Right hindlimb (tissue), 1 donor: ENCODE measurements around the gene RWDD3.

ENCODE experiments used
- DNase-seq: peaks from one replicate; pipeline ENCODE4 v3.0.0-alpha.2; 2018

RWDD3 gene, protein sequence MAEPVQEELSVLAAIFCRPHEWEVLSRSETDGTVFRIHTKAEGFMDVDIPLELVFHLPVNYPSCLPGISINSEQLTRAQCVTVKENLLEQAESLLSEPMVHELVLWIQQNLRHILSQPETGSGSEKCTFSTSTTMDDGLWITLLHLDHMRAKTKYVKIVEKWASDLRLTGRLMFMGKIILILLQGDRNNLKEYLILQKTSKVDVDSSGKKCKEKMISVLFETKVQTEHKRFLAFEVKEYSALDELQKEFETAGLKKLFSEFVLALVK

GRCh38 chr1:95233737-95234500 lies at the start of gene RWDD3:
Gene RWDD3, plus strand, starts transcription at chr1:95234210. Its CDS starts 21 bp downstream, at chr1:95234231.
- peak; percentile 96 for DNase-seq

DNA sequence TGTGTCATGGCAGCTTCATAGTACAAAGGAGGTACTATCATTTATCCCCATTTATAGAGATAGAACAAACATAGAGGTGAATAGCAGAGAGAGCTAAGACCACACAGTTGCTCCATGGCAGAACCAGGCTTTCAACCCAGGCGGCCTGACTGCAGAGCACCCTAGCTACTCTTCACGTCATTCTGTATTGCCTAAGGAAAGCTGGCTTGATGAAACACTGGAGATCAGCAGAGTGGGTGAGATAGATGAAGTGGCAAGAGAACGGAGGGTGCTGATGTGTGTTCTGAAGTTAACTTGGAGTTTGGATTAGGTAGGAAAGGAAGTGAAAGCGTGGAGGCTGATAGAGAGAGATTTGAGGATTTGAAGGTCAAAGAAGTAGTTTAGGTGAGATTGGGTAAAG lies 47.9 kb upstream of the RWDD3 start:
- DNase-seq, result no peak

GRCh38 chr1:95193591-95193990 lies 40.4 kb upstream of the RWDD3 start:
- DNase-seq, result no peak

DNA sequence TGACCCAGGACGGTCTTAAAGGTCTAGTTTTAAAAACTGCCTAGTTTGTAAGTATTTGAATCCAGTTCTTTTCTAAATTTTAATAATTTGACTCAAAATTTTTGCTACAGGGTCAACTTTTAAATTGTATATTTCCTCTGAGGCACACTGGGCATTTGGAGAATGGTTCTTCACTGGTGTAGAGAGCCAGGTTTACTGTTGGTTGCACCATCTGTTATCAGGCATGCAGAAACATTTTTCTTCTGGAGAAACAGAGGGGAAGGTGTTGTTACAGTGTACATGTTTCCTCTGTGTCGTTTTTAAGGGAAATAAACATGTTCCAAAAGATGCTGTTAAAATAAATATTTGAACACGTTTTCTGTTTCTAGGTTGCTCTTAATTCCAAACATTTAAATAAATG lies 39.0 kb upstream of the RWDD3 start:
- no peak for DNase-seq

- DNase-seq, result no peak
Observed at GRCh38 chr1:95196017-95196416, 38.0 kb upstream of the RWDD3 start.

DNA sequence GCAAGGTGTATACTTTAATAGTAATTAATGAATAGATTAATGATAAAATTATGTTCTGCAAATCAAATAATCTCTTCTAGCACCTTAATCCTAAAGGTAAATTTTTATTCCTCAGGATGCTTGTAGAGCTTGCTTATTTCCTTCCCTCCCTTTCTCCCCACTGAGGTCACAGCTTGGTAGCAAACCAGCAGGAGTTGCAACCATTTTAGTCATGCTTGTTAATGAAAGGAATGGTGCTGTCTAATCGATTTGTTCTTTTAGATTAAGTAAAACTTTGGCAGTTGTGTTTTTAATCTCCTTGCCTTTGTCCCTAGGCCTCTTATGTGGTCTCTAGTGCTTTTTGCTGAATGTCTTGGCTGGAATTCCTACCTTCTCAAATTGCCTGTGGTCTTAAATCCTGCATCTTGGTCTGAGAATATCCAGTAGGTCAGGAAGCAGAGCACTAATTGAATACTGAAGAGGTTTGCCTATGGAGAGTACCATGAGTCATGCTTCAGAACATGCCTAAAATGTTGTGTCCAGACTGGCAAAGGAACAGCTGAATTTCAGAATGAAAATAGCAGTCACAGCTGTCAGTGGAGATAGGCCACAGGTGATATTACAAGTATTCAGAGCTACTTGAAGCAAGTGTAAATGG lies 36.3 kb upstream of the RWDD3 start:
- no peak for DNase-seq

DNA sequence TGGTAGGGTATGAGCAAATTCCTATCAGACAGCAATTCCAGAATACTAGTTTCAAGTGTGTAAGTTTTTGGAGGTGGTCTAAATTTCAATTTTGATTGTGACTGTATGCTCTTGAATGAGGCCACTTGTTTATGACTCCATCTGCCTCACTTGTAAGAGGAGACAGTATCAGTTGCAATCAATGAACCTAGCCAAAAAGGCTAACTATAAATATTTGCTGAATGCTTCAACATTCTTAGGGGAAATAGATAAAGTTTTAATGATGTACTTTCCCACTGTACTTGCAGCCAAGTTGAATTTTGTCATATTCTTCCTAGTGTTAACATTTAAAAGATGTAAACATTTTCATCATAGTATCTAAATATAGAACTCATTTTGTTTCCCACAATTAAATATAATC lies 32.1 kb upstream of the RWDD3 start:
- no peak for DNase-seq

GRCh38 chr1:95203908-95204437 lies 30.0 kb upstream of the RWDD3 start:
- DNase-seq, result no peak

GRCh38 chr1:95206514-95206913 lies 27.5 kb upstream of the RWDD3 start:
- DNase-seq, result no peak

DNA sequence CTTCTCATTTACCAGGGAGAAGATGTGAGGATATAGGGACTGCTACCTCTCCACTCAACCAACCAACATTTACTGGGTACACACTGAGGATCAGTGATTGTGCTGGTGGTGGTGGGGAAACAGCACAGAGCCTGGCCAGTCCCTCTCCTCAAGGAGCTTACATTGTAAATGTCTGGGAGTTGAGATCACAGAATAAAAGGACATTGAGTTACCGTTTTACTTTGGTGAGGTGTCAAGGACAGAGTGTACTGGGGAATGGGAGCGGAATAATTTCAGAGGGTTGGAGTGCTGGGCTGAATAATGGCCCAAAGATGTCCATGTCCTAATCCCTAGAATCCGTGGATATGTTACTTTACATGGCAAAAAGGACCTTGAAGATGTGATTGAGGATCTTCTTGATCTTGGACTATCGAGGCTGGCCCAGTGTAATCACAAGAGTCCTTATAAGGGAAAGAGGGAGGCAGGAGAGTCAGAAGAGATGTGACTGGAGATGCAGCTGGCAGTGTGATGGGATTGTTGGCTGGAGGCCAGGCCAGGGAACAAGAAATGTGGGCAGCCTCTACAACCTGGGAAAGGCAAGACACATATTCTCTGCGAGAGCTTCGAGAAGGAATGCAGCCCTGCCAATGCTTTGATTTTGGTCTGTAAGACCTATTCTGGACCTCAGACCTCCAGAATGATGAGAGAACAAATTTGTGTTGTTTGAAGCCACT lies 26.6 kb upstream of the RWDD3 start:
- DNase-seq, result no peak

- no peak for DNase-seq
Observed at GRCh38 chr1:95208876-95209275, 25.1 kb upstream of the RWDD3 start.

- DNase-seq, result no peak
Observed at GRCh38 chr1:95209291-95209690, 24.7 kb upstream of the RWDD3 start.

DNA sequence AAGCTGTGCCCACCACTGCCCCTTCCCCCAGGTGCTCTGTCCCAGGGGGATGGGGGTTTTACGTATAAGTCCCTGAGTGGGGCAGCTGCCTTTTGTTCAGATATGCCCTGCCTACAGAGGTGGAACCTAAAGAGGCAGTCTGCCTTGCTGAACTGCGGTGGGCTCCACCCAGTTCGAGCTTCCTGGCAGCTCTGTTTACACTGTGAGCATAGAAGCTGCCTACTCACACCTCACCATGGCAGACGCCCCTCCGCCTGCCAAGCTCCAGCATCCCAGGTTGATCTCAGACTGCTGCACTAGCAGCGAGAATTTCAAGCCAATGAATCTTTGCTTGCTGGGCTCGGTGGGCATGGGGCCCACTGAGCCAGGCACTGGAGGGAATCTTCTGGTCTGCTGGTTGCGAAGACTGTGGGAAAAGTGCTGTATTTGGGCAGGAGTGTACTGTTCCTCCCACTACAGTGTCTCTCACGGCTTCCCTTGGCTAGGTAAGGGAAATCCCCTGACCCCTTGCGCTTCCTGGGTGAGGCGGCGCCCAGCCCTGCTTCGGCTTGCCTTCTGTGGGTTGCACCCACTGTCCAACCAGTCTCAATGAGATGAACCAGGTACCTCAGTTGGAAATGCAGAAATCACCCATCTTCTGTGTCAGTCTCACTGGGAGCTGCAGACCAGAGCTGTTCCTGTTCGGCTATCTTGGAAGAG lies 17.6 kb upstream of the RWDD3 start:
- no peak for DNase-seq

GRCh38 chr1:95217371-95217770 lies 16.6 kb upstream of the RWDD3 start:
- DNase-seq, result no peak

GRCh38 chr1:95219407-95219806 lies 14.6 kb upstream of the RWDD3 start:
- DNase-seq, result no peak

DNA sequence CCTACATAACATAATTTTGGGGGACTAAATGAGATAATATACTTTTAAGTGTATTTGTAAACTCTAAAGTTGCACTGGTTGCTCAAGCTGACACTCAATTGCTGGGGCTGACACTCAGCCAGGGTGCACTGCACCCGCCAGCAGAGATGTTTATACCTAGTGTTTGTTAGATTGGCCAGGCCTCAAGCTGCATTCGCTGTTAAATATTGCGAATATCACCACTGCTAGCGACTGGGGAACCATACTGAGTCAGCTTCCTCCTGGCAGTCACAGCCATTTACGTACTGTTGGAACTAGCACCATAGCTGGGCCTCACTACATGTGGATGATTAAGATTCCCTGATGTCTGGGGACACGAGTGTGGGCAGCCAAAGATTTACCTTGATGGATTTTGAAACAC lies 12.7 kb upstream of the RWDD3 start:
- no peak for DNase-seq

GRCh38 chr1:95222629-95223028 lies 11.4 kb upstream of the RWDD3 start:
- no peak for DNase-seq

DNA sequence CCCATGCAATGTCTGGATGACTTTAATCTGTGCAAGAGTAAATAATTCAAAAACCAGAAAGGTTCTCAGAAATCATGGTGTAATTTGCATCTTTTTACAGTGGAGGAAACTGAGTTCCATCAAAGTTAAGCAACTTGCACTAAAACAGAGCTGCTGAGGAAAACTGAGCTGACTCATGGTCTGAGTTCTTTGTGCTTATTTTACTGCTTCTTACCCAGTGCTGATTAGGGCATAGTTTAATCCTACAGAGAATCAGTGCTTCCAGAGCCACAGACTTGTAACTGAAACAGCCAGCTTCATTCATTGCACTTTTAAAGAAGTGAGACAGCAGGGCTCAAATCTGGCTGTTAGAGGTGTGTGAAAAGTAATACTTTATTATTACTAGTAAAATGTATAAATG lies 10.9 kb upstream of the RWDD3 start:
- no peak for DNase-seq

DNA sequence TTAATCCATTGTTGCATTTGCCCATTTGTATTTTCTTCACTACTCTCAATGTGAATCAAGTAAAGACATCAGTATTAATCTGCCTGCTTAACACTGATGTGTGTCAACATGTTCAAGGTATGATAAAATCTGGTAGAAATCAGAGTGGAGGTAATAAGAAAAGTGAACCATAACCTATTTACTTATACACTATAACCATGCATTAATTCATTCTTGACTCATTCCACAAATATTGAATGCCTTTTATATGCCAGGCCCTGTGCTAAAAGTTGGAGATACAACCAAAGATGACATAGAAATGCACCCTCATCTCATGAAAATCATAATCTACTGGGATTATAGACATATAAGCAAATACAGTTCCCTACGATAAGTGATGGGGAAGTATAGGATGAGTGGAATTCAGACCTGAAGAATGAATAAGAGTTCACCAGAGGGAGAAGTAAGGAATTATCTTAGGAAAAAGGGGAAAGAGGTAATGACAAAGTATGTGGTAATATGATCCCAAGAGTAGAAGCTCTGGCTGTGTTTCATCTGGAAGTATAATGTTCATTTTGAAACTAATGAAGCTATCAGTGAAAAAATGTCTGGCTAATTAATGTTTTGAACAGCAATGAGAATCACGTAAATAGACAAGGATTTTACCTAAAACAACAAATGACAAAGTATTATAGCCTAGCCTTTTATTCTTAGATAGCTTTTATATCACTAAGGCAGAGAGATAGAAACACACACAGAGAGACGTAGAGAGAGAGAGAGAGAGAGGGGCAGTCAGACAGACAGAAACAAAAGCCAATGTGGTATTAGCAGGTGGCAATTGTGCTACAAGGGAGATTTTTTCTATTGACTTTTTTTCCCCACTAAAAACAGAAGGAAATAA lies 7.0 kb upstream of the RWDD3 start:
- DNase-seq, result no peak

GRCh38 chr1:95229037-95229436 lies 5.0 kb upstream of the RWDD3 start:
- DNase-seq, result no peak

DNA sequence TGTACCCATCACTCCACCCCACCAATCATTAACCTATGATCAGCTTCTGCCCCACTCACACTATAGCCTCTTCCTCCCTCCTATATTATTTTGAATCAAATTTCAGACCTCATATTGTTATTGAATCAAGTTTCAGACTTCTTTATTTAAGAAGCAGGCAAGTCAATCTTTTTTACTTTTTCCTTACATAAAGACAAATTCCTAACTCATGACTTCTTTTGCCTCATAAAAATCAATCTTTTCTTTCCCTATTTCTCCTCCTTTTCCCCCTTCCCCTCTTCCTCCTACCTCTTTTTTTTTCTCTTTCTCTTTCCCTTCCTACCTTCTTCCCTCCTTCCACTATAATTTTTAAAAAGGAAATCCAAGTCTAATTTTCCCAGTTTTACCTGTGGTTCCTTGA lies 4.3 kb upstream of the RWDD3 start:
- DNase-seq, result no peak

- DNase-seq, result no peak
Observed at GRCh38 chr1:95230256-95230655, 3.8 kb upstream of the RWDD3 start.
